Measurements from ENCODE around the gene SLCO2A1. TPM values are rescaled to one million over a fixed set of nuclear protein-coding genes. Genes with fewer than 3 reads are reported as not detected.
A peak's percentile ranks its signal among the peaks of the same experiment; 100 is the strongest.

The SLCO2A1 gene
- total RNA-seq, 1 donor from 2014 or later = 1.0 TPM

GRCh38 chr3:133940536-133940935, 89.2 kb downstream of the SLCO2A1 start:
- no peaks in the 10 kb centered on the region for H3K9me3 Mint-ChIP-seq (ENCODE audit: low read depth)
- H3K27ac Mint-ChIP-seq (ENCODE audit: unreplicated experiment) = no peak overlapping the region
- no peak for TF ChIP-seq CTCF (IDR thresholded peaks at IDR 0.05)
- no peaks in the 10 kb centered on the region for H3K36me3 Mint-ChIP-seq (ENCODE audit: low read depth)
- peaks cover 2% of the 10 kb centered on the region for H3K27me3 Mint-ChIP-seq (ENCODE audit: low read depth)
- no peak overlapping the region for H3K4me3 Mint-ChIP-seq (ENCODE audit: unreplicated experiment)
- H3K4me1 Mint-ChIP-seq (ENCODE audit: low read depth) = peaks cover 47% of the 10 kb centered on the region
- DNase-seq (ENCODE audit: low spot score) = peak; percentile 52

GRCh38 chr3:133939463-133939835, 90.3 kb downstream of the SLCO2A1 start:
- no peak overlapping the region for H3K4me3 Mint-ChIP-seq (ENCODE audit: unreplicated experiment)
- no peak overlapping the region for H3K27ac Mint-ChIP-seq (ENCODE audit: unreplicated experiment)
- no peak for TF ChIP-seq CTCF (IDR thresholded peaks at IDR 0.05)
- no peaks in the 10 kb centered on the region for H3K9me3 Mint-ChIP-seq (ENCODE audit: low read depth)
- no peaks in the 10 kb centered on the region for H3K36me3 Mint-ChIP-seq (ENCODE audit: low read depth)
- peaks cover 2% of the 10 kb centered on the region for H3K27me3 Mint-ChIP-seq (ENCODE audit: low read depth)
- no peak for DNase-seq (ENCODE audit: low spot score)
- peaks cover 36% of the 10 kb centered on the region for H3K4me1 Mint-ChIP-seq (ENCODE audit: low read depth)

GRCh38 chr3:133938770-133939462, 90.8 kb downstream of the SLCO2A1 start:
- peaks cover 2% of the 10 kb centered on the region for H3K27me3 Mint-ChIP-seq (ENCODE audit: low read depth)
- no peak overlapping the region for H3K27ac Mint-ChIP-seq (ENCODE audit: unreplicated experiment)
- H3K4me1 Mint-ChIP-seq (ENCODE audit: low read depth) = peaks cover 30% of the 10 kb centered on the region
- TF ChIP-seq CTCF (IDR thresholded peaks at IDR 0.05) = peak; percentile 49
- peak; percentile 46 for DNase-seq (ENCODE audit: low spot score)
- no peak overlapping the region for H3K4me3 Mint-ChIP-seq (ENCODE audit: unreplicated experiment)
- no peaks in the 10 kb centered on the region for H3K36me3 Mint-ChIP-seq (ENCODE audit: low read depth)
- no peaks in the 10 kb centered on the region for H3K9me3 Mint-ChIP-seq (ENCODE audit: low read depth)

GRCh38 chr3:133937756-133938601, 91.7 kb downstream of the SLCO2A1 start:
- peak; percentile 63 for DNase-seq (ENCODE audit: low spot score)
- Mint-ChIP-seq H3K27me3 (ENCODE audit: low read depth) (peaks cover 2% of the 10 kb centered on the region), H3K9me3 (ENCODE audit: low read depth) (no peaks in the 10 kb centered on the region), H3K4me3 (ENCODE audit: unreplicated experiment) (no peak overlapping the region), H3K27ac (ENCODE audit: unreplicated experiment) (no peak overlapping the region), H3K36me3 (ENCODE audit: low read depth) (no peaks in the 10 kb centered on the region), H3K4me1 (ENCODE audit: low read depth) (peaks cover 22% of the 10 kb centered on the region)
- peak; percentile 42 for TF ChIP-seq CTCF (IDR thresholded peaks at IDR 0.05)

GRCh38 chr3:133937061-133937686, 92.6 kb downstream of the SLCO2A1 start:
- H3K27ac Mint-ChIP-seq (ENCODE audit: unreplicated experiment) = no peak overlapping the region
- peaks cover 2% of the 10 kb centered on the region for H3K27me3 Mint-ChIP-seq (ENCODE audit: low read depth)
- DNase-seq (ENCODE audit: low spot score) = peak; percentile 22
- H3K36me3 Mint-ChIP-seq (ENCODE audit: low read depth) = no peaks in the 10 kb centered on the region
- no peak overlapping the region for H3K4me3 Mint-ChIP-seq (ENCODE audit: unreplicated experiment)
- no peak for TF ChIP-seq CTCF (IDR thresholded peaks at IDR 0.05)
- H3K4me1 Mint-ChIP-seq (ENCODE audit: low read depth) = peaks cover 18% of the 10 kb centered on the region
- H3K9me3 Mint-ChIP-seq (ENCODE audit: low read depth) = no peaks in the 10 kb centered on the region
